ENCODE measurements around the gene CYSTM1.

Gene CYSTM1

DNA sequence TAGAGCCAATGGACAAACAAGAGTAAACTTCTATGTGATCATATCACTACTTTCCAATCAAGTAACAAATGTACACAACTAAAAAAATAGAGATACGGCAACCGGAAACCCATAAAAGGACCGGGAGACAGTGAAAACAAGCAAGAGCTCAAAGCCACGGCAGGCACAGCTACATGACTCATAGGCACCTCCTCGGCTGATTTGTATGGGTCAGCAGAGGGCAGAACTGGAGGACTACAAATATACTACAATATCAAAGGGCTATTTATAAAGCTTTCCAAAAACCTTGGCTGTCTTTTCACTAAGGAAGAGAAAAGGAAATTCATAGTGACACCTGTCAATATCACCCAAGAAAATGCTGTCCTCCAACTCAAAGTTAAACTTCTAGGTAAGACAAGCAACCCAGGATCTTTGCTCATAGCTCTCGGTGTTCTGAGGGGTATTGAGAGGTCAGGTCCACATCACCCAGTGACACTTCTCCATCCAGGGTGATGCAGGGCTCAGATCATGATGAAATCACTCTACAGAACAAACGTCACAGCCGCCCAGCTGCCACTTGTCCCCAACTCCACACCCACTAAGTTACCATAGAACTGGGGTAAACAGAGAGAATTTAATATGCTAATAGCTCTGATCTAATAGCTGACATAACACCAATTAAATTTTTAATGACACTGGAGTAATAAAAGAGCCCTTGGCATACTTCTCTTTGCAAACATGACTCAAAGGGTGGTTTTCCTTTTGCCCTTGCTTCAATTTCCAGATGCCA lies 86.6 kb downstream of the CYSTM1 start:
- DNase-seq = no peak

- no peak for DNase-seq
Measured at GRCh38 chr5:140262221-140262620, 87.2 kb downstream of the CYSTM1 start.

DNA sequence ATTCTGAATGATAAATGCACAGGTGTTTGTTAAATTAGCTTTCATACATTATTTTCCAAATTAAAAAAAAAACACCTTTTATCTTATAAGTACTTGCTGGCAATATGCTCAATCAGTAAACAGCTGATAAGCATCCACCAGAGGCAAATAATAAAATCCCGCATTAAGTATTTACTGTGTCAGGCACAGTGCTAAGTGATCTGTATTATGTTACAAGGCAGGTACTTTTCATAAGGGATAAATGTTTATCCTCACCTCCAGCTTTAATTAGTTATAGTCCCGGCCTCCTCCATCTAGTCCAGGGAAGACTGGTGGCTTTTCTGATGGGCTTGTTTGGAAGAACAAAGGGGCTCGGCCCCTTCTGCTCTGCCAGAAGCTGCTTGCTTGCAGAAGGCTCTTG lies 87.9 kb downstream of the CYSTM1 start:
- no peak for DNase-seq

DNA sequence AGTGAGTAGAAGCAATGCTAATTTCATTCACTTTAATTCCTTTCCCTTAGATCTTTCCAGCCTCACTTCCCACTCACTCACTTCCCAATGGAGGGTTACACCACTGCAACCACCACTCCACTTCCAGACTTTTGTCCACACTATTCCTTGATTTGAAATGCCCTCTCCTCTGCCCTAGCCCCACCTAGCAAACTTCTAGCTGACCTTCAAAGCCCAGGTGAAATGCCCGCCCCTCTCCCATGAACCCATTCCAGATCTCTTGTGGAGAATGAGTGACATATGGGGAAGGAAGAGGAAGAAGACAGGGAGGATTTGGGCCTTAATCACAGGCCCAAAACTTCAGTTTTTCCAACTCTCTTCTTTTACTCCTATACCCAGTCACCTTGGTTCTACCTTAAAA lies 90.9 kb downstream of the CYSTM1 start:
- no peak for DNase-seq

DNA sequence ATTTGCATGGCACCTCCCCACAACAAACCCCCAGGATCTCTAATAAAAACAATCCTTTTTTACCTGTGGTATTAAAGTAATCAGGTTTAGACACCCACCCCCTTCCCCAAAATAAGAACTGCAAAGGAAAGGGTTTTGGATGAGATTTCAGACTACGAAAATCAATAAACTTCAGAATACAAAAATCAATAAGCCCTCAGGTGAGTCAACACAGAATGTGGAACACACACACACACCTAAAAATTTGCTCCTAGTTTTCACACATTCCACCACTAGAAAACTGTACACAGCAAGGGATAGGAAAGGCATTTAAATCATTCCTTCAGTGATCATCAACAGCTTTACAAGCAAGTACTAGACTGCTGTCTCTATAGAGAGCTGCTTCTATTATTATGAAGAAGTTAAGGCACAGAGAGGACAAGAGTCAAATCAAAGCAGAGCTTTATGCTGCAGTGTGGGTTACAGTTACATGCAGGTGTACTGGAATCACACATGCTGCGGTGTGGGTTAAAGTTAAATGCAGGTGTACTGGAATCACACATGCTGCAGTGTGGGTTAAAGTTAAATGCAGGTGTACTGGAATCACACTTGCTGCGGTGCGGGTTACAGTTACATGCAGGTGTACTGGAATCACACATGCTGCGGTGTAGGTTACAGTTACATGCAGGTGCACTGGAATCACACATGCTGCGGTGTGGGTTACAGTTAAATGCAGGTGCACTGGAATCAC lies 91.6 kb downstream of the CYSTM1 start:
- no peak for DNase-seq

DNA sequence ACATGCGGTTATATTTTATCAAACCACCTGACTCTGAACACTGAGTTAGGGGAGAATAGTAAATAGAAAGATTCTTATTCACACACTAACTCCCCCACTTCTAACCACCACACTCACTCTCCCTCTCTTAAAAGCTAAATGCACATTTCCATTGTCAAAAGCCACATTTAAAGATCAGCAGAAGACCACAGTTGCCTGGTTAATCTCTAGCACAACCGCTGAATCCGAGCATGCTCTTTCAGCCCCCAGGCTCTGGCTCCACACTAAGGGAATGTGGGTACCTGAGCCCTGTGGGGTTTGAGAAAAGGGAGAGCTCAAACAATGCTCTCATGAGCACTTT lies 92.2 kb downstream of the CYSTM1 start:
- no peak for DNase-seq

- DNase-seq = no peak
Measured at GRCh38 chr5:140267559-140268018, 92.6 kb downstream of the CYSTM1 start.

GRCh38 chr5:140270008-140270407 lies 95.0 kb downstream of the CYSTM1 start:
- no peak for DNase-seq

DNA sequence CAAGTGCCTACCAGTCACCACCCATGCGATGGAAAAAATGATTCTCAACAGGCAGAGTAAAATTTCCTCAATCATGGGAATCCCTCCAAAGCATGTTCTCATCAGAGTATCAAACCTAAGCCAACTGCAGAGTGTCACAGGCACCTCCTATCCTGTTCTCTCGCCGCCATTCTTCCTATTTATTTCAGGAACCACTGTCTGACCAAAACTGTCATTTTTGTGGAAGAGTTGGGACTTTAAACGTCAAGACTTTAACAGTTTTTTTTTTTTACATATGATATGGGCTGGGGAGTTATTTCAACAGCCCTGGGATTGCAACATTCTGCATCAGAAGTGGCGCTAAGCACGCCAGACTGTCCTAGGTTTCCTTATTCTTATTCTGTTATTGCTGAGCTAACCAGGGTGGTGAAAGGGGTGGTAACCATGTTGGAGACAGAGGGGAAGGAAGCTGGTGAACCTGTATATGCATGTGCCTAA lies 98.5 kb downstream of the CYSTM1 start:
- no peak for DNase-seq

- no peak for DNase-seq
Measured at GRCh38 chr5:140275837-140276236, 100.8 kb downstream of the CYSTM1 start.

DNA sequence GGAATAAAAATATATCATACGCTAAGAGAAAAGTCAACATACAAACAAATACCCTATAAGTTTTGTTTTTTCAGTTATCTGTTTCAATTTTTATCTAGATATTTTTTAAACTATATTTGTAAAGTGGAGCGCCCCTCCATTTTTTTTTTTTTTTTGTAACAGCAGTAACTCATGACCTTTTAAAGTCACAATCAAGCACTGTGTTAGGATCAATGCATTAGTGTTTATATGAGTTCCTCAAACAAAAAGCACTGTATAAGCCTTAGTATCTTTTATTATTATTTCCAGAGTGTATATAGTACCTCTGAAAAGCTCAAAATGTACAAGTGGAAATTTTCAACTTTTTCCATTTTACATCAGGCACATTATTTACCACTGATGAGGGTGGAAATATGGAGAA lies 107.3 kb downstream of the CYSTM1 start:
- no peak for DNase-seq

GRCh38 chr5:140284013-140284412 lies 109.0 kb downstream of the CYSTM1 start:
- DNase-seq = no peak

GRCh38 chr5:140286424-140286823 lies 111.4 kb downstream of the CYSTM1 start:
- DNase-seq = no peak

DNA sequence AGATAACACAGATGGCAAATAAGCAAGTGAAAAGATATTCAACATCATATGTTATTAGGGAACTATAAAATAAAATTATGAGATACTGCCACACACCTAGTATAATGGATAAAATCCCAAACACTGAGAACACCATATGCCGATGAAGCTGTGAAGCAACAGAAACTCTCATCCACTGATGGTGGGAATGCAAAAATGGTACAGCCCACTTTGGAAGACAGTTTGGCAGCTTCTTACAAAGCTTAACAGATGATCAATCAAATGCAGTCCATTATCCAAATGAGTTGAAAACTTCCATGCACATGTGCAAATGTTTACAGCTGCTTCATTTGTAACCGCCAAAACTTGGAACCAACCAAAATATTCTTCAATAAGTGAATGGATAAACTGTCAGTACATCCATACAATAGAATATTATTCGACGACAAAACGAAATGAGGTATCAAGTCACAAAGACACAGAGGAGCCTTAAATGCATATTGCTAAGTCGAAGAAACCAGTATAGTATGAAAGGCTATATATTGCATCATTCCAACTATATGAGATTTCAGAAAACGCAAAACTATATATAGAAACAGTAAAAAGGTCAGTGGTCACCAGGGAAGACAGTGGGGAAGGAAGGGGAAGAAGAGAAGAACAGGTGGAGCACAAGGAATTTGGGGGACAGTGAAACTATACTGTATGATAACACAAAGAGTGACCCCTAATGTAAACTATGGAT lies 113.0 kb downstream of the CYSTM1 start:
- DNase-seq = no peak

DNA sequence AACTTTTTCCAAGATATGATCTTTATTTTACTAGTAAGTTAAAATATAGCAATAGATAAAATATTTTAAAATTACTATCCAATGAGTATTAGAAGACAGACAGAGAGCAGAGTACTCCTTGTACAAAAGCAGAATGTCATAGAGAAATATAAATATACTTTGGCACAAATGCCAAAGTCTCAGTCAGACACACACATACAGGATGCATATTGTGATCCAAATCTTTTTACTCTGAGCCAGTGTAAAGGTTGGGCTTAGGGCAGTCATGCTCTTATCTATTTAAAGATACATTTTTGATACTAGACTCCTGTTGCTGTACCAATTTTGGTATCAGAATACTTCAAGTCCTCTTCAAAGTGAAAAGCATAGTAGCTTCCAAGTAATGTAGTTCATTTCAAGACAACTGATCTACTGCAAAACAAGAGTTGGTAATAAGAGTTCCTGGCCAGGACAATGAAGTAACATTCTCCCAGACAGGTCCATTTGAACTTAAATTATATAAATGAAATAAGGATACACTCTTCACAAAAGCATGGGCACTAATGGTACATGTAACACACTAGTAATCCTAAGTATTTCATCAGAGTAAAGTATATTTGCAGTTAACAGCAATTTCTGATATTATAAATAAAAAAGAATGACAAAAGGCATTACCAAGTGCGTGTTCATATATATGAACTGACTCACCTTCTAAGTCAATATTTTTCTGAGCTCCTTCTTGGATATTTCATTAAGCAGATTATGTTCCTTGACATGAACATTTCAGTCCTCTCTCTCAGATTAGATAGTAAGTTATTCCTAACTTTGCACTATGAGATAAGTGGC lies 117.4 kb downstream of the CYSTM1 start:
- DNase-seq = no peak
